ENCODE measurements around the gene WNT10A.

GRCh38 chr2:218887079-218887478, 6.4 kb downstream of the WNT10A start:
- no peak for TF ChIP-seq CTCF (conservative IDR thresholded peaks at IDR 0.05; ENCODE audit: low read depth, low read length)
- TF ChIP-seq EZH2 (IDR thresholded peaks at IDR 0.05; ENCODE audit: borderline replicate concordance, low read depth, low read length, poor library complexity, severe bottlenecking), result no peak

Data from A673 (cell line).